ENCODE data around the gene EFNA2. TPM values are rescaled to one million over a fixed set of nuclear protein-coding genes. Genes with fewer than 3 reads are reported as not detected.

Gene EFNA2
- total RNA-seq, 1 experiment from 2014 or later, result 11.4 TPM

DNA sequence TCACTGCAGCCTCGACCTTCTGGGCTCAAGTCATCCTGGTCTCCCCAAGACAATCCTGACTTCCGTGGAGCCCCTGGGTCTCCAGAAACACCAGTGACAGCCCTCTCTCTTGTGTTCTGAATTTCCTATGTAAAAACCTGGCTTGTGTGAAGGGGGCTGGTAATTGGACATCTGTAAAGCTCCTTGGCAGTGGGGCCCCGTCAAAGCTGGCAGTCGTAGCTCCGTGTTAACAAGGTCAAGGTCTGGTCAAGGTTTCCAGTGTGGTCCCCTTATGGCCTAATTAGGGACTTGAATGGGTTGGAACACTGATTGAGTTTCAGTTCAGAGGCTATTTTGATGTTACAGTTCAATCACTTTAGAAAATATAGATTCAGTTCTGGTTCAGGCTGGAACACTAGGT lies 65.2 kb downstream of the EFNA2 start:
- no peak overlapping the region for H3K4me3 Mint-ChIP-seq
- H3K27me3 Mint-ChIP-seq (ENCODE audit: low read depth), result no peaks in the 10 kb centered on the region
- ChIA-PET CTCF (interaction anchor here (1.5 kb wide), 1 partner anchor 35 kb away, joined by 3 read pairs; no protein-coding TSS in a partner anchor), POLR2A (no interaction called here)
- no peaks in the 10 kb centered on the region; the same call in 1 of the 2 replicates for H3K36me3 Mint-ChIP-seq
- ATAC-seq (no peak), DNase-seq (ENCODE audit: low spot score) (no peak)
- H3K9me3 Mint-ChIP-seq, result no peaks in the 10 kb centered on the region
- no peak overlapping the region for H3K27ac Mint-ChIP-seq
- TF ChIP-seq, protein P1, sequence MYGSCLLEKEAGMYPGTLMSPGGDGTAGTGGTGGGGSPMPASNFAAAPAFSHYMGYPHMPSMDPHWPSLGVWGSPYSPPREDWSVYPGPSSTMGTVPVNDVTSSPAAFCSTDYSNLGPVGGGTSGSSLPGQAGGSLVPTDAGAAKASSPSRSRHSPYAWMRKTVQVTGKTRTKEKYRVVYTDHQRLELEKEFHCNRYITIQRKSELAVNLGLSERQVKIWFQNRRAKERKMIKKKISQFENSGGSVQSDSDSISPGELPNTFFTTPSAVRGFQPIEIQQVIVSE (CRISPR knock-in tag; IDR thresholded peaks at IDR 0.05; ENCODE audit: borderline replicate concordance), result no peak
- no peak for TF ChIP-seq ZNF423 (CRISPR knock-in tag; IDR thresholded peaks at IDR 0.05)
- TF ChIP-seq SOX15 (CRISPR knock-in tag; IDR thresholded peaks at IDR 0.05), result no peak
- peaks cover 6% of the 10 kb centered on the region for H3K4me1 Mint-ChIP-seq

Other genes with a start within 250 kb of the EFNA2 start
- 40.3 to 45.0 TPM (median 41.3 TPM) in 3 replicates for gene ABCA7, start 245.8 kb upstream of the EFNA2 start, total RNA-seq (2021)
- 40.9 to 46.4 TPM (median 44.1 TPM) in 3 replicates for gene ARHGAP45, start 218.7 kb upstream of the EFNA2 start, total RNA-seq (2021)
- gene POLR2E, start 190.5 kb upstream of the EFNA2 start, total RNA-seq (2021), result 275 to 291 TPM (median 287 TPM) in 3 replicates
- 363 to 377 TPM (median 368 TPM) in 3 replicates for gene GPX4, start 181.9 kb upstream of the EFNA2 start, total RNA-seq (2021)
- 40.7 to 57.3 TPM (median 48.0 TPM) in 3 replicates for gene SBNO2, start 111.6 kb upstream of the EFNA2 start, total RNA-seq (2021)
- gene STK11, start 80.1 kb upstream of the EFNA2 start, total RNA-seq (2021), result 106 to 112 TPM (median 106 TPM) in 3 replicates
- 21.9 to 23.6 TPM (median 23.4 TPM) in 3 replicates for gene CBARP, start 47.9 kb upstream of the EFNA2 start, total RNA-seq (2021)
- gene ATP5F1D, start 44.1 kb upstream of the EFNA2 start, total RNA-seq (2021), result 262 to 277 TPM (median 270 TPM) in 3 replicates
- 189 to 190 TPM (median 189 TPM) in 3 replicates for gene MIDN, start 37.3 kb upstream of the EFNA2 start, total RNA-seq (2021)
- gene CIRBP, start 16.5 kb upstream of the EFNA2 start, total RNA-seq (2021), result 256 to 298 TPM (median 256 TPM) in 3 replicates
- 59.4 to 65.9 TPM (median 65.7 TPM) in 3 replicates for gene FAM174C, start 10.3 kb upstream of the EFNA2 start, total RNA-seq (2021)
- 136 to 149 TPM (median 139 TPM) in 3 replicates for gene NDUFS7, start 98.0 kb downstream of the EFNA2 start, total RNA-seq (2021)
- 27.7 to 33.6 TPM (median 28.9 TPM) in 3 replicates for gene GAMT, start 115.7 kb downstream of the EFNA2 start, total RNA-seq (2021)
- 338 to 360 TPM (median 339 TPM) in 3 replicates for gene DAZAP1, start 121.7 kb downstream of the EFNA2 start, total RNA-seq (2021)
- gene RPS15, start 152.5 kb downstream of the EFNA2 start, total RNA-seq (2021), result 1,932 to 2,169 TPM (median 2,158 TPM) in 3 replicates
- 1.0 to 1.4 TPM (median 1.1 TPM) in 3 replicates for gene APC2, start 164.2 kb downstream of the EFNA2 start, total RNA-seq (2021)
- gene C19orf25, start 193.3 kb downstream of the EFNA2 start, total RNA-seq (2021), result 56.5 to 65.7 TPM (median 60.4 TPM) in 3 replicates
- 18.6 to 22.4 TPM (median 21.5 TPM) in 3 replicates for gene PCSK4, start 204.5 kb downstream of the EFNA2 start, total RNA-seq (2021)
- gene REEP6, start 205.3 kb downstream of the EFNA2 start, total RNA-seq (2021), result 17.0 to 19.5 TPM (median 19.1 TPM) in 3 replicates
- gene ADAMTSL5, start 227.1 kb downstream of the EFNA2 start, total RNA-seq (2021), result 0.55 to 1.9 TPM (median 1.5 TPM) in 3 replicates
- gene PLK5, start 238.2 kb downstream of the EFNA2 start, total RNA-seq (2021), result 0.60 to 1.4 TPM (median 0.62 TPM) in 3 replicates

All from WTC11 (cell line).